PC-3 (cell line): ENCODE measurements around the gene CAMTA1. TPM values are rescaled to one million over a fixed set of nuclear protein-coding genes. Genes with fewer than 3 reads are reported as not detected.

ENCODE experiments used
- ATAC-seq: fragments of 200-7000 bp; cut with Tn5 transposase; 2 replicates; pipeline ENCODE4 v1.9.1; 2020; ENCODE audit warnings: mild to moderate bottlenecking, moderate library complexity
- BruUV-seq: library from RNA; stranded (reverse); fragments of 400-500 nt; replicated peaks from 2 replicates; lab custom pipeline; 2021; lab: Mats Ljungman, UMichigan
- CTCF ChIA-PET: fragments of 300-600 bp; sonication (Branson Sonifier 250); formaldehyde crosslinking; loops from one replicate; lab custom pipeline; 2022; ENCODE audit warnings: antibody characterized with exemption; lab: Charles Lee
- POLR2A ChIA-PET: fragments of 300-600 bp; sonication (Branson Sonifier 250); formaldehyde crosslinking; loops from one replicate; lab custom pipeline; 2022; ENCODE audit warnings: antibody characterized with exemption; ENCODE audit not compliant: unreplicated experiment; lab: Charles Lee
- DNase-seq: peaks from one replicate; pipeline ENCODE4 v3.0.0-alpha.2; 2015
- H2AFZ ChIP-seq: fragments of 300-600 bp; sonication (generic); 2 replicates; pipeline ENCODE4 v1.6.0; 2016; ENCODE audit warnings: antibody characterized with exemption, low read length
- H3F3A ChIP-seq: fragments of 300-600 bp; sonication (generic); one replicate; pipeline ENCODE4 v1.6.0; 2017; ENCODE audit warnings: antibody characterized with exemption, low read length, control low read depth, mild to moderate bottlenecking; ENCODE audit not compliant: unreplicated experiment
- H3K27ac ChIP-seq: fragments of 300-600 bp; sonication (generic); 2 replicates; pipeline ENCODE4 v1.5.1; 2016; ENCODE audit warnings: mild to moderate bottlenecking, low read length
- H3K27me3 ChIP-seq: fragments of 300-600 bp; sonication (generic); 2 replicates; pipeline ENCODE4 v1.6.1; 2016; ENCODE audit warnings: low read length, mixed read lengths
- H3K36me3 ChIP-seq: fragments of 300-600 bp; sonication (generic); 2 replicates; pipeline ENCODE4 v1.6.1; 2016; ENCODE audit warnings: low read depth, mixed run types, low read length, mixed read lengths
- H3K4me1 ChIP-seq: fragments of 300-600 bp; sonication (generic); 2 replicates; pipeline ENCODE4 v1.5.1; 2016; ENCODE audit warnings: low read length; ENCODE audit not compliant: insufficient read depth
- H3K4me2 ChIP-seq: fragments of 300-600 bp; sonication (generic); 2 replicates; pipeline ENCODE4 v1.6.0; 2016; ENCODE audit warnings: low read length
- H3K4me3 ChIP-seq: fragments of 300-600 bp; sonication (generic); 2 replicates; pipeline ENCODE4 v1.5.1; 2016; ENCODE audit warnings: mild to moderate bottlenecking, low read length, mixed read lengths
- H3K79me2 ChIP-seq: fragments of 300-600 bp; sonication (generic); 2 replicates; pipeline ENCODE4 v1.6.1; 2017; ENCODE audit warnings: low read length, mixed read lengths
- H3K9ac ChIP-seq: fragments of 300-600 bp; sonication (generic); 2 replicates; pipeline ENCODE4 v1.6.0; 2016; ENCODE audit warnings: mild to moderate bottlenecking, low read length
- H3K9me2 ChIP-seq: fragments of 300-600 bp; sonication (generic); replicated peaks from 2 replicates; pipeline ENCODE4 v1.6.1; 2016; ENCODE audit warnings: mixed run types, low read length, mixed read lengths
- H3K9me3 ChIP-seq: fragments of 300-600 bp; sonication (generic); 2 replicates; pipeline ENCODE4 v1.6.1; 2016; ENCODE audit warnings: low read length, mixed read lengths
- H4K20me1 ChIP-seq: fragments of 300-600 bp; sonication (generic); 2 replicates; pipeline ENCODE4 v1.6.1; 2016; ENCODE audit warnings: low read length, mixed read lengths
- EZH2 ChIP-seq: fragments of 300-600 bp; sonication (generic); IDR thresholded peaks from one replicate; pipeline ENCODE4 v1.6.1; 2017; ENCODE audit warnings: antibody characterized with exemption, mild to moderate bottlenecking, low read length; ENCODE audit not compliant: unreplicated experiment
- EZH2phosphoT487 ChIP-seq: fragments of 300-600 bp; sonication (generic); IDR thresholded peaks from 2 replicates; pipeline ENCODE4 v1.6.1; 2018; ENCODE audit warnings: mild to moderate bottlenecking, antibody characterized with exemption, low read length, borderline replicate concordance
- intact Hi-C: fragments of 100-400 bp; cut with micrococcal nuclease; formaldehyde crosslinking; loops from 2 replicates; pipeline ENCODE4 v1.9.0; 2023
- total RNA-seq: library from RNA; depleted of rRNA; stranded (reverse); fragments of >200 nt; gene quantifications from 2 replicates; pipeline ENCODE4 v1.2.3, GENCODE V29; 2014
- TF ChIP-seq, protein P1 (sequence below): fragments of 300-600 bp; sonication (generic); conservative IDR thresholded peaks from 2 replicates; pipeline ENCODE4 v1.5.1; 2017; ENCODE audit warnings: antibody characterized with exemption, low read depth, mild to moderate bottlenecking, low read length

CAMTA1 gene
- total RNA-seq, 1 experiment from 2014 or later: 40.8 TPM

DNA sequence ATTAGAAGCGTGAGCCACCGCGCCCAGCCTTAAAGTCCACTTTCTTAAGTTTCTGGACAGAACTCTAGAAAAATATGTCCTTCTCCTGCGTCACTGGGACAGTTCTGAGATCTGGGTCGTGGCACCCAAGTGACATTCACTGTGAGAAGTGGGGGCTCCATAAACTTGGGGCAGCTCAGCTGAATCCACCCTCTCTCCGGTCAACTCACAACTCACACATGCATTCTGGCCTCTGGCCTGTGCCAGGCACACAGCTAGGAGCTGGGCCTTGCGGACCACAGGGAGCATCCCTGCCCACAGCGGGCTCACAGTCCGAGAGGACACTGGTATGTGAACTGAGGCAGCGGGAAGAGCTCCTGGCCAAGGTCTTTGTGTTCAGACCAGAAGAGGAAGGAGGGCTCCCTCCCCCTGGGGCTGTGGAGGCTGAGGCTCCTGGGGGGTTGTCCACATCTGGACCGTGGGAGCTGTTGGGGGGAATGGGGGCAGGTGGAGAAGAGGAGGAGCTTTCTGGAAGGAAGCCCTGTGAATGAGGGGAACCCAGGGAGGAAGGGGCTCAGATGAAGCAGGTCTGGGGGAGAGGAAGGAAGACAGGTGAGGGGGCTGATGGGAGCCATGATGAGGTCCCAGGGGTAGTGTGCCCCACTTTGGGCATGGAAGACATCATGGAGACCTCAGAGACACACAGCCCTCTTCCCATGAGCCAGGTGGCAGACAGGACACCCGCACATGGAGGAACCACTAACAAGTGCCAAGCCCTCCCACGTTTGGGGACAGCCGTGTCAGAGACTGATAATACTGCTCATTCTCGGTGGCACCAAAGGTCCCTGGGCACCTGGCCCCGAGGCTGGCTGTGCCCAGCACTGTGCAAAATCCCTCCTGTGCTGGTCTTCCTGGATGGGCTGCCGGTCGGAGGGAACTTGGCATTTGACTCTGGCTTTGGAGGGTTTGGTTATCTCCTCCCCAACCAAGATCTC lies 794.9 kb downstream of the CAMTA1 start:
- POLR2A ChIA-PET: no interaction called here
- CTCF ChIA-PET: no interaction called here
- Histone ChIP-seq H3K27ac (no peak overlapping the region), H3K9me3 (no peaks in the 10 kb centered on the region), H3K9ac (no peak overlapping the region), H2AFZ (no peak overlapping the region), H3K4me2 (no peak overlapping the region), H4K20me1 (no peaks in the 10 kb centered on the region), H3K9me2 (no peaks in the 10 kb centered on the region), H3K4me1 (no peaks in the 10 kb centered on the region), H3K79me2 (no peaks in the 10 kb centered on the region), H3F3A (no peaks in the 10 kb centered on the region), H3K36me3 (no peaks in the 10 kb centered on the region), H3K27me3 (peaks cover 61% of the 10 kb centered on the region), H3K4me3 (no peak overlapping the region)
- DNase-seq: no peak
- TF ChIP-seq EZH2: no peak
- no peak for TF ChIP-seq EZH2phosphoT487
- TF ChIP-seq, protein P1, sequence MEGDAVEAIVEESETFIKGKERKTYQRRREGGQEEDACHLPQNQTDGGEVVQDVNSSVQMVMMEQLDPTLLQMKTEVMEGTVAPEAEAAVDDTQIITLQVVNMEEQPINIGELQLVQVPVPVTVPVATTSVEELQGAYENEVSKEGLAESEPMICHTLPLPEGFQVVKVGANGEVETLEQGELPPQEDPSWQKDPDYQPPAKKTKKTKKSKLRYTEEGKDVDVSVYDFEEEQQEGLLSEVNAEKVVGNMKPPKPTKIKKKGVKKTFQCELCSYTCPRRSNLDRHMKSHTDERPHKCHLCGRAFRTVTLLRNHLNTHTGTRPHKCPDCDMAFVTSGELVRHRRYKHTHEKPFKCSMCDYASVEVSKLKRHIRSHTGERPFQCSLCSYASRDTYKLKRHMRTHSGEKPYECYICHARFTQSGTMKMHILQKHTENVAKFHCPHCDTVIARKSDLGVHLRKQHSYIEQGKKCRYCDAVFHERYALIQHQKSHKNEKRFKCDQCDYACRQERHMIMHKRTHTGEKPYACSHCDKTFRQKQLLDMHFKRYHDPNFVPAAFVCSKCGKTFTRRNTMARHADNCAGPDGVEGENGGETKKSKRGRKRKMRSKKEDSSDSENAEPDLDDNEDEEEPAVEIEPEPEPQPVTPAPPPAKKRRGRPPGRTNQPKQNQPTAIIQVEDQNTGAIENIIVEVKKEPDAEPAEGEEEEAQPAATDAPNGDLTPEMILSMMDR: no peak
- ATAC-seq: no peak
- intact Hi-C loops: no loop called here
- no TSS peak for BruUV-seq

DNA sequence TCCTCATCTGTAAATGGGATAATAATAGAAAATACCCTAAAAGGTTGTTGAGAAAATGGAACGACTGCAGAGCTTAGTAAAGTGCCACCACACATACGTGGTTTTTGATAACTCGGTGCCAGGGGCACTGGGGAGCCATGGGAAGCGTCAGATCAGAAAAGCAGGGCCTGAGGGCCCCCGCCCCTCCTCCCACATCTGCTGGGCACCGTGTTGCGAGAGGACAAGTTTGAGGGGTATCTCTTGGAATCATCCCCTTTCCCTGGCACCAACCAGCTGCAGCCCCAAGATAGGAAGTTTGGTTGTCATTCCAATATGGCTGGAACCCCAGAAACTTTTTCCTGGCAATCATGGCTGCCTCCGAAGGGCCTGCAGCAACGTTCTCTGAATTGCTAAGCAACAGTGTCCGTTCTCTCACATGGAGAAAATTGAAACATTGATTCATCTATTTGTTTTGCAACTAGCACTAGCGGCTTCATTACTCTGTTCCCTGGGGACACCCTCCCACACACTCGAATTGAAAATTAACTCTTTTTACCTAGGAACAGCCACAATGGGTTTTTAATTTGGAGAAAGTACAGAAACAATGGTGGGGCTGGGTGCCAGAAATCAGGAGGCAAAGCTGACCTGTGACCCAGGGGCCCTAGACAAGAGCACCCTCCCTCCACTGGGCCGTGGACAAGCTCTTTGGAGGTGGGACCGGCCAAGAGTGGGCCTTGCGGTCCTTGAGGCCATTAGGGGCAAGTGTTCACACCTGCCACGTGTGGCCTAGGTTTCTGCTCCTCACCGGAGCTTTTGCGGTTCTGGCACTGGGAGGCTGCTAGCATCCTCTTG lies 795.9 kb downstream of the CAMTA1 start:
- ATAC-seq: no peak
- Histone ChIP-seq H3K27ac (no peak overlapping the region), H3K9me2 (no peaks in the 10 kb centered on the region), H3K4me1 (no peaks in the 10 kb centered on the region), H2AFZ (no peak overlapping the region), H4K20me1 (no peaks in the 10 kb centered on the region), H3K4me2 (no peak overlapping the region), H3K9ac (no peak overlapping the region), H3K9me3 (no peaks in the 10 kb centered on the region), H3K4me3 (no peak overlapping the region), H3K36me3 (no peaks in the 10 kb centered on the region), H3K79me2 (no peaks in the 10 kb centered on the region), H3F3A (no peaks in the 10 kb centered on the region), H3K27me3 (peaks cover 53% of the 10 kb centered on the region)
- no peak for DNase-seq
- TF ChIP-seq, protein P1: no peak
- no peak for TF ChIP-seq EZH2phosphoT487
- no peak for TF ChIP-seq EZH2
- CTCF ChIA-PET: no interaction called here
- POLR2A ChIA-PET: no interaction called here
- no TSS peak for BruUV-seq
- intact Hi-C loops: no loop called here
